Caco-2 (cell line): Measurements from ENCODE around the gene ADGRG1. TPM values are rescaled to one million over a fixed set of nuclear protein-coding genes. Genes with fewer than 3 reads are reported as not detected.

Experiments
- BruUV-seq: library from RNA; stranded (reverse); fragments of 400-500 nt; replicated peaks from 2 replicates; lab custom pipeline; 2021; lab: Mats Ljungman, UMichigan
- CTCF ChIA-PET: fragments of 300-600 bp; sonication (Branson Sonifier 250); formaldehyde crosslinking; loops from one replicate; lab custom pipeline; 2022; ENCODE audit warnings: antibody characterized with exemption; lab: Charles Lee
- POLR2A ChIA-PET: fragments of 300-600 bp; sonication (Branson Sonifier 250); formaldehyde crosslinking; loops from one replicate; lab custom pipeline; 2022; ENCODE audit warnings: antibody characterized with exemption; lab: Charles Lee
- DNase-seq, 2 experiments: peaks; one replicate each; pipeline versions ENCODE4 v3.0.0 to v3.0.0-alpha.2; 2020 to 2022
- H3K27me3 ChIP-seq: replicated peaks from 2 replicates; pipeline ENCODE4 v1.6.0; 2011; ENCODE audit warnings: low read length; ENCODE audit not compliant: control insufficient read depth, insufficient read depth
- H3K36me3 ChIP-seq: 2 replicates; pipeline ENCODE4 v1.5.1; 2011; ENCODE audit warnings: low read length; ENCODE audit not compliant: control insufficient read depth, insufficient read depth
- H3K4me1 ChIP-seq: fragments of 250-450 bp; sonication (Bioruptor Pico); 2 replicates; pipeline ENCODE4 v1.5.1; 2020; ENCODE audit warnings: mild to moderate bottlenecking
- H3K4me3 ChIP-seq: 2 replicates; pipeline ENCODE4 v1.5.1; 2011; ENCODE audit warnings: low read depth, mild to moderate bottlenecking, control low read depth, low read length
- H3K9me3 ChIP-seq: fragments of 250-450 bp; sonication (Bioruptor Pico); 2 replicates; pipeline ENCODE4 v1.5.1; 2020; ENCODE audit warnings: mild to moderate bottlenecking, moderate library complexity
- H3K27ac Mint-ChIP-seq: one replicate; pipeline ENCODE4 v1.8.0; 2022; ENCODE audit warnings: mixed read lengths; ENCODE audit not compliant: unreplicated experiment
- H3K27me3 Mint-ChIP-seq: one replicate; pipeline ENCODE4 v1.8.0; 2022; ENCODE audit warnings: mixed read lengths; ENCODE audit not compliant: insufficient read depth, unreplicated experiment
- H3K36me3 Mint-ChIP-seq: one replicate; pipeline ENCODE4 v1.8.0; 2022; ENCODE audit warnings: mild to moderate bottlenecking, mixed read lengths; ENCODE audit not compliant: insufficient read depth, unreplicated experiment
- H3K4me1 Mint-ChIP-seq: one replicate; pipeline ENCODE4 v1.8.0; 2022; ENCODE audit warnings: low read depth, mixed read lengths; ENCODE audit not compliant: unreplicated experiment
- H3K4me3 Mint-ChIP-seq: one replicate; pipeline ENCODE4 v1.8.0; 2022; ENCODE audit warnings: mild to moderate bottlenecking, moderate library complexity, mixed read lengths; ENCODE audit not compliant: unreplicated experiment
- H3K9me3 Mint-ChIP-seq: one replicate; pipeline ENCODE4 v1.8.0; 2022; ENCODE audit warnings: mixed read lengths; ENCODE audit not compliant: unreplicated experiment
- intact Hi-C: fragments of 100-400 bp; cut with micrococcal nuclease; formaldehyde crosslinking; loops from one replicate; pipeline ENCODE4 v1.10.0; 2022; ENCODE audit not compliant: unreplicated experiment
- total RNA-seq: library from RNA; stranded (reverse); gene quantifications from 2 replicates; pipeline ENCODE4 v1.2.3, GENCODE V29; 2022
- TF ChIP-seq, protein P1 (sequence below), 2 experiments: fragments of 200-600 bp in 1 of 2; IDR thresholded peaks; 1 replicate in 1 of 2; 2 replicates in 1 of 2; pipeline versions ENCODE4 v1.5.1 to v1.8.0; 2011 to 2022; ENCODE audit warnings: antibody characterized with exemption in 1 of 2, control low read depth in 1 of 2, inconsistent platforms in 1 of 2, low read depth in 1 of 2, low read length in 1 of 2, mild to moderate bottlenecking in 1 of 2, moderate library complexity in 1 of 2; ENCODE audit not compliant: insufficient read depth in 1 of 2, severe bottlenecking in 1 of 2, unreplicated experiment in 1 of 2

Gene ADGRG1
- total RNA-seq, 1 experiment from 2014 or later = 195 TPM

DNA sequence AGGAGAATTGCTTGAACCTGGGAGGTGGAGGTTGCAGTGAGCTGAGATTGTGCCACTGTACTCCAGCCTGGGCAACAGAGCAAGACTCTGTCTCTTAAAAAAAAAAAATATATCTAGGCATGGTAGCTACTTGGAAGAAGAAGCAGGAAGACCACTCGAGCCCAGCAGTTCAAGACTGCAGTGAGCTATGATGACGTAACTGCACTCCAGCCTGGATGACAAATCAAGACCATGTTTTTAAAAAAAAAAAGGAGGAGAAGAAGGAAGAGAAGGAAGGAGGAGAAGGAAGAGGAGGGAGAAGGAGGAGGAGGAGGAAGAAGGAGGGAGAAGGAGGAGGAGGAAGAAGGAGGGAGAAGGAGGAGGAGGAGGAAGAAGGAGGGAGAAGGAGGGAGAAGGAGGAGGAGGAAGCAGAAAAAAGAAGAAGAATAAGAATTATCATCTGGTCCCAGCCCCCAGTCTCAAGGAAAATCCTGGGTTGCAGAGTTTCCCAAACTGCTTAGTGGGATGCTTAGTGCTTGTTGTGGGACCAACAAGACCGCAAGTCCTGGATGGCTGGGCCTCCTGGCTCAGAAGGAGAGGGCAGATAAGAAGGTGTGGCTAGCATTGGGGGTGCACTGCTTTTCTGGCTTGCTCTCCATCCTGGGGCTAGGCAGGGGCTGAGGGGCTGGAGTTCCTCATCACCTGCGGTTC lies 62.5 kb downstream of the ADGRG1 start:
- intact Hi-C loops = no loop called here
- Mint-ChIP-seq H3K27me3 (no peaks in the 10 kb centered on the region), H3K36me3 (no peaks in the 10 kb centered on the region), H3K9me3 (no peaks in the 10 kb centered on the region), H3K27ac (no peak overlapping the region), H3K4me1 (peaks cover 19% of the 10 kb centered on the region), H3K4me3 (no peak overlapping the region)
- no peaks in the 10 kb centered on the region for H3K27me3 ChIP-seq
- H3K4me1 ChIP-seq = peaks cover 5% of the 10 kb centered on the region
- peak in 1 of 2 experiments; percentile 6 for DNase-seq
- no peaks in the 10 kb centered on the region for H3K36me3 ChIP-seq
- BruUV-seq = no TSS peak
- H3K9me3 ChIP-seq = no peaks in the 10 kb centered on the region; the same call in 1 of the 2 replicates
- ChIA-PET CTCF (no interaction called here), POLR2A (interaction anchor here (1.2 kb wide), 1 partner anchor 13 kb away, joined by 3 read pairs; no protein-coding TSS in a partner anchor)
- TF ChIP-seq, protein P1, sequence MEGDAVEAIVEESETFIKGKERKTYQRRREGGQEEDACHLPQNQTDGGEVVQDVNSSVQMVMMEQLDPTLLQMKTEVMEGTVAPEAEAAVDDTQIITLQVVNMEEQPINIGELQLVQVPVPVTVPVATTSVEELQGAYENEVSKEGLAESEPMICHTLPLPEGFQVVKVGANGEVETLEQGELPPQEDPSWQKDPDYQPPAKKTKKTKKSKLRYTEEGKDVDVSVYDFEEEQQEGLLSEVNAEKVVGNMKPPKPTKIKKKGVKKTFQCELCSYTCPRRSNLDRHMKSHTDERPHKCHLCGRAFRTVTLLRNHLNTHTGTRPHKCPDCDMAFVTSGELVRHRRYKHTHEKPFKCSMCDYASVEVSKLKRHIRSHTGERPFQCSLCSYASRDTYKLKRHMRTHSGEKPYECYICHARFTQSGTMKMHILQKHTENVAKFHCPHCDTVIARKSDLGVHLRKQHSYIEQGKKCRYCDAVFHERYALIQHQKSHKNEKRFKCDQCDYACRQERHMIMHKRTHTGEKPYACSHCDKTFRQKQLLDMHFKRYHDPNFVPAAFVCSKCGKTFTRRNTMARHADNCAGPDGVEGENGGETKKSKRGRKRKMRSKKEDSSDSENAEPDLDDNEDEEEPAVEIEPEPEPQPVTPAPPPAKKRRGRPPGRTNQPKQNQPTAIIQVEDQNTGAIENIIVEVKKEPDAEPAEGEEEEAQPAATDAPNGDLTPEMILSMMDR (IDR thresholded peaks at IDR 0.05; ENCODE audit: insufficient read depth in 1 of 2, low read depth in 1 of 2, low read length in 1 of 2, severe bottlenecking in 1 of 2, unreplicated experiment in 1 of 2) = no peak
- H3K4me3 ChIP-seq = no peak overlapping the region

DNA sequence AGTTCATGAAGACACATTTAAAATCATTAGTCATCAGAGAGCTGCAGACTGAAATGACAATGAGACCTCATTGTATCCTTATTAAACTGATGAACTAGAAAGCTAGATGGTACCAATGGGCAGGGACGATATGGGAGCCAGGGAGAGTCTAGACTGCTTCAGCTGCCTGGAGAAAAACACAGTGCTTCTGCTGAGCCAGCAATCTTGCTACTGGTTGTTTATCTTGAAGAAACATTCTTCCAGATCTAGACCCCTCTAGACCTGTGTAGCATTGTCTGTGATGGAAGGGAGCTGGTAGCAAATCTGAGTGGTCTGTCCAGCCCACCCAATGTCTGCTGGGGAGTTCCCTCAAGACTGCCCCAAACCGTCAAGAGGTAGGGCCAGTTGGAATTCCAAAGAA lies 64.2 kb downstream of the ADGRG1 start:
- no peaks in the 10 kb centered on the region for H3K27me3 Mint-ChIP-seq
- Histone ChIP-seq H3K36me3 (no peaks in the 10 kb centered on the region), H3K4me1 (peaks cover 9% of the 10 kb centered on the region), H3K27me3 (no peaks in the 10 kb centered on the region), H3K9me3 (no peaks in the 10 kb centered on the region; the same call in 1 of the 2 replicates), H3K4me3 (no peak overlapping the region)
- H3K36me3 Mint-ChIP-seq = no peaks in the 10 kb centered on the region
- CTCF ChIA-PET = no interaction called here
- BruUV-seq = no TSS peak
- TF ChIP-seq, protein P1 (IDR thresholded peaks at IDR 0.05; ENCODE audit: insufficient read depth in 1 of 2, low read depth in 1 of 2, low read length in 1 of 2, severe bottlenecking in 1 of 2, unreplicated experiment in 1 of 2) = no peak
- intact Hi-C loops = no loop called here
- peaks cover 19% of the 10 kb centered on the region for H3K4me1 Mint-ChIP-seq
- POLR2A ChIA-PET = no interaction called here
- H3K27ac Mint-ChIP-seq = no peak overlapping the region
- no peaks in the 10 kb centered on the region for H3K9me3 Mint-ChIP-seq
- H3K4me3 Mint-ChIP-seq = no peak overlapping the region
- DNase-seq = no peak

DNA sequence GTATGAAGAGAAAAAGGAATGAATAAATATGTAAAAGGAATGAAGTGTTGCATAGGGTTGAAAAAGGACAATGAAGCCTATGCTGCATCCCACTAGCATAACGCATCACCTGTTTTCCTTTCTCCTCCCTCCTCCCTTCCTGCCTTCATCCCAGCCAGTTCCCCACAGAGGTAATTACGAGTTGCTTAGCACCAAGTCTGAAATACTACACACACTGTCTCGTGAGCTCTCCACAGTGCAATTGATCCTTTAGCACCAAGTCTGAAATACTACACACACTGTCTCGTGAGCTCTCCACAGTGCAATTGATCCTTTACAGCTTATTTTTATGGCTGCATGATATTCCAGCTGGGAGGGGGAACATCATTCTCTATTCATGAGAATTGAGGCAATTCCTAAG lies 65.1 kb downstream of the ADGRG1 start:
- Histone ChIP-seq H3K4me1 (peaks cover 9% of the 10 kb centered on the region), H3K9me3 (no peaks in the 10 kb centered on the region), H3K27me3 (no peaks in the 10 kb centered on the region), H3K4me3 (no peak overlapping the region), H3K36me3 (no peaks in the 10 kb centered on the region)
- ChIA-PET CTCF (no interaction called here), POLR2A (no interaction called here)
- H3K9me3 Mint-ChIP-seq = no peaks in the 10 kb centered on the region
- no peak overlapping the region for H3K4me3 Mint-ChIP-seq
- intact Hi-C loops = no loop called here
- no peak for DNase-seq
- no TSS peak for BruUV-seq
- TF ChIP-seq, protein P1 (IDR thresholded peaks at IDR 0.05; ENCODE audit: insufficient read depth in 1 of 2, low read depth in 1 of 2, low read length in 1 of 2, severe bottlenecking in 1 of 2, unreplicated experiment in 1 of 2) = no peak
- H3K27me3 Mint-ChIP-seq = no peaks in the 10 kb centered on the region
- no peaks in the 10 kb centered on the region for H3K36me3 Mint-ChIP-seq
- no peak overlapping the region for H3K27ac Mint-ChIP-seq
- H3K4me1 Mint-ChIP-seq = peaks cover 19% of the 10 kb centered on the region
